SK-N-SH (cell line): ENCODE measurements around the gene PLPPR2. TPM values are rescaled to one million over a fixed set of nuclear protein-coding genes. Genes with fewer than 3 reads are reported as not detected.
"Not testable (repeated sequence)": the region's sequence is repeated elsewhere in the genome, so short reads cannot be mapped to it uniquely, and the experiment has no call there.

Experiments used
- CTCF ChIA-PET: fragments of 300-600, 350-600 bp; formaldehyde crosslinking; extraction: SDS; loops from one replicate; lab custom pipeline; 2021; lab: Yijun Ruan, JAX
- POLR2A ChIA-PET: fragments of 350-600 bp; sonication (Branson Sonifier 250); formaldehyde crosslinking; extraction: SDS; loops from one replicate; lab custom pipeline; 2020; ENCODE audit warnings: antibody characterized with exemption, inconsistent platforms; lab: Yijun Ruan, JAX
- DNase-seq: peaks from one replicate; pipeline ENCODE4 v3.0.0; 2012
- H2AFZ ChIP-seq: fragments of 200-600 bp; sonication (generic); 2 replicates; pipeline ENCODE4 v1.8.1; 2016; ENCODE audit warnings: antibody characterized with exemption, mild to moderate bottlenecking, low read depth
- H3F3A ChIP-seq: fragments of 200-600 bp; sonication (generic); replicated peaks from 2 replicates; pipeline ENCODE3; 2016; ENCODE audit warnings: antibody characterized with exemption, mild to moderate bottlenecking; ENCODE audit not compliant: insufficient read depth
- H3K27ac ChIP-seq, 2 experiments: fragments of 200-500 bp in 1 of 2; fragments of 200-600 bp in 1 of 2; sonication (Bioruptor generic) in 1 of 2; sonication (generic), shearing (Covaris generic) in 1 of 2; 2 replicates each; pipeline versions ENCODE4 v1.5.1 to v1.6.1; 2014 to 2016; ENCODE audit warnings: low read depth in 2 of 2, inconsistent platforms in 1 of 2, low read length in 1 of 2, mild to moderate bottlenecking in 1 of 2, mixed read lengths in 1 of 2
- H3K27me3 ChIP-seq: fragments of 200-600 bp; sonication (generic), shearing (Covaris generic); 2 replicates; pipeline ENCODE4 v1.6.1; 2016; ENCODE audit warnings: mixed run types; ENCODE audit not compliant: insufficient read depth
- H3K36me3 ChIP-seq, 2 experiments: fragments of 200-500 bp in 1 of 2; fragments of 200-600 bp in 1 of 2; sonication (Bioruptor generic) in 1 of 2; sonication (generic) in 1 of 2; replicated peaks in 1 of 2; 2 replicates each; pipeline versions ENCODE3 to v1.5.1; 2014 to 2016; ENCODE audit warnings: low read length in 1 of 2, mild to moderate bottlenecking in 1 of 2; ENCODE audit not compliant: insufficient read depth in 2 of 2, control insufficient read depth in 1 of 2
- H3K4me1 ChIP-seq, 2 experiments: fragments of 200-500 bp in 1 of 2; fragments of 200-600 bp in 1 of 2; sonication (Bioruptor generic) in 1 of 2; sonication (generic), shearing (Covaris generic) in 1 of 2; 2 replicates each; pipeline versions ENCODE4 v1.5.1 to v1.6.1; 2014 to 2016; ENCODE audit warnings: low read depth in 1 of 2, low read length in 1 of 2, mixed run types in 1 of 2; ENCODE audit not compliant: insufficient read depth in 2 of 2, control insufficient read depth in 1 of 2
- H3K4me2 ChIP-seq: fragments of 200-600 bp; sonication (generic), shearing (Covaris generic); 2 replicates; pipeline ENCODE4 v1.6.1; 2017; ENCODE audit warnings: mixed run types
- H3K4me3 ChIP-seq, 2 experiments: fragments of 200-500 bp in 1 of 2; fragments of 200-600 bp in 1 of 2; sonication (Bioruptor generic) in 1 of 2; sonication (generic), shearing (Covaris generic) in 1 of 2; 2 replicates each; pipeline versions ENCODE4 v1.5.1 to v1.8.1; 2014 to 2016; ENCODE audit warnings: low read depth in 2 of 2, inconsistent platforms in 1 of 2, low read length in 1 of 2, mild to moderate bottlenecking in 1 of 2, mixed read lengths in 1 of 2, moderate library complexity in 1 of 2
- H3K79me2 ChIP-seq: fragments of 200-600 bp; sonication (generic); 2 replicates; pipeline ENCODE4 v1.8.1; 2017; ENCODE audit warnings: mild to moderate bottlenecking; ENCODE audit not compliant: insufficient read depth
- H3K9ac ChIP-seq: fragments of 200-600 bp; sonication (generic); 2 replicates; pipeline ENCODE4 v1.6.1; 2017; ENCODE audit warnings: mixed run types
- H3K9me2 ChIP-seq: fragments of 200-600 bp; sonication (generic); 2 replicates; pipeline ENCODE4 v1.6.1; 2017; ENCODE audit warnings: mixed run types
- H3K9me3 ChIP-seq: fragments of 200-600 bp; sonication (generic); 2 replicates; pipeline ENCODE4 v1.6.1; 2017; ENCODE audit warnings: mixed run types, mild to moderate bottlenecking, moderate library complexity
- H4K20me1 ChIP-seq: fragments of 200-600 bp; sonication (generic); 2 replicates; pipeline ENCODE4 v1.6.1; 2017; ENCODE audit warnings: mild to moderate bottlenecking, mixed run types; ENCODE audit not compliant: insufficient read depth
- ELF1 ChIP-seq: IDR thresholded peaks from 2 replicates; pipeline ENCODE4 v1.4.0; 2012
- EZH2phosphoT487 ChIP-seq: fragments of 200-600 bp; sonication (generic); IDR thresholded peaks from 2 replicates; pipeline ENCODE4 v1.6.1; 2017; ENCODE audit warnings: low read depth, mixed run types, mild to moderate bottlenecking, antibody characterized with exemption, moderate library complexity, borderline replicate concordance
- MEF2A ChIP-seq: IDR thresholded peaks from 2 replicates; pipeline ENCODE4 v1.4.0; 2012; ENCODE audit warnings: low read depth, borderline replicate concordance
- RCOR1 ChIP-seq: fragments of 150-350 bp; IDR thresholded peaks from 2 replicates; pipeline ENCODE4 v1.6.1; 2017; ENCODE audit warnings: antibody characterized with exemption, low read length
- SMC3 ChIP-seq: IDR thresholded peaks from 2 replicates; pipeline ENCODE4 v1.6.1; 2012; ENCODE audit warnings: low read depth, low read length, improper control_type of control experiment
- WGBS: methylation state at CpG from one replicate; pipeline ENCODE4 v1.1.6; 2017; ENCODE audit warnings: low lambda C conversion rate; 5-methylcytosine and 5-hydroxymethylcytosine counted together
- polyA plus RNA-seq, 3 experiments: library from polyadenylated mRNA; depleted of rRNA; stranded (reverse); fragments of >200 nt; gene quantifications; 2 replicates each; pipeline ENCODE4 v1.2.3, GENCODE V29; 2012
- TF ChIP-seq, protein P1 (sequence below): IDR thresholded peaks from 2 replicates; pipeline ENCODE4 v1.6.1; 2012; ENCODE audit warnings: mild to moderate bottlenecking, low read depth, low read length, moderate library complexity
- TF ChIP-seq, protein P2 (sequence below): fragments of 150-350 bp; IDR thresholded peaks from 2 replicates; pipeline ENCODE4 v1.6.1; 2016; ENCODE audit warnings: mild to moderate bottlenecking, low read depth, low read length
- TF ChIP-seq, protein P3 (sequence below): IDR thresholded peaks from 2 replicates; pipeline ENCODE4 v1.4.0; 2012; ENCODE audit warnings: low read depth, borderline replicate concordance

PLPPR2 gene
- polyA plus RNA-seq, 1 of the 3 experiments (the other 2 are of a cell fraction), result 26.2 TPM

DNA sequence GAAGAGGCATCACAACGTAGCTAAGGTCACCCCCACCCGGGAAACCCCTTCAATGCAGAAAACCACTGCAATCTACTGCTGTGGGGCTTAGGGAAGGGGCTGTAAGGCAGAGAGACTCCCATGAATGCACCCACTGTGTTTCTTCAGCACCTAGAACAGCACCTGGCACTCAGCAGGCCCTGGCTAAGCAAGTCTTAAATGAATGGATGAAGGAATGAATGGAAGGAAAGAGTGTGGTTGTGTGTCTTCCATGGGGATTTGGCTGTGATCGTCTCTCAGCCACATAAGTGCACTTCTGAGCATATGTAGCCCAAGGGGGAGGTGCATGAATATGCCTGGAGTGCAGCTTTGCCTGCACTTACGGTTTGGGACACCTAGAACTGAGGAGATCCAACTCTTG, 6.1 kb upstream of the PLPPR2 start:
- H3K9me2 ChIP-seq, result no peaks in the 10 kb centered on the region
- 73% methylated on average over 4 of the region's 4 CpGs for WGBS
- POLR2A ChIA-PET, result no interaction called here

DNA sequence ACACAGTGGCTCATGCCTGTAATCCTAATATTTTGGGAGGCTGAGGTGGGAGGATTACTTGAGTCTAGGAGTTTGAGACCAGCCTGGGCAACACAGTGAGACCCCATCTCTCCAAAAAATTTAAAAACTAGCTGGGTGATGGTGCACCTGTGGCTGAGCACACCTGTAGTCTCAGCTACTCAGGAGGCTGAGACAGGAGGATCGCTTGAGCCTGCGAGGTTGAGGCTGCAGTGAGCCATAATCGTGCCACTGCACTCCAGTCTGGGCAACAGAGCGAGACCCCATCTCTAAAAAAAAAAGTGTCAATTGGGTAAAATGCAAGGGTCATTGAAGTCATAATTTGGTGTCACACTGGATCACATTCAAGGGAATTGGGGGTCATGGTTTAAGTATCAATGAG, 1.1 kb upstream of the PLPPR2 start:
- H4K20me1 ChIP-seq, DNase-seq, H3K4me3 ChIP-seq, H3K9me3 ChIP-seq, H3F3A ChIP-seq, H3K79me2 ChIP-seq, H2AFZ ChIP-seq, H3K27ac ChIP-seq, H3K9me2 ChIP-seq, H3K9ac ChIP-seq, H3K36me3 ChIP-seq, POLR2A ChIA-PET, H3K4me2 ChIP-seq, H3K27me3 ChIP-seq: not testable (repeated sequence)
- CTCF ChIA-PET, result interaction anchor here (0.7 to 1.6 kb wide), 4 partner anchors 15 to 607 kb away, joined by 3 to 4 read pairs (median 3); partner anchors contain the start of gene ODAD3
- H3K4me1 ChIP-seq, result peaks cover 0 to 18% of the 10 kb centered on the region in 2 experiments; a peak in 1 of 4 replicates
- 94% methylated on average over 4 of the region's 4 CpGs for WGBS

More for the DNA sequence above, 6.1 kb upstream of the PLPPR2 start:
- H3K4me1 ChIP-seq, result peaks cover 10 to 13% of the 10 kb centered on the region in 2 experiments; a peak in 2 of 4 replicates
- no peak for DNase-seq
- TF ChIP-seq, protein P1, sequence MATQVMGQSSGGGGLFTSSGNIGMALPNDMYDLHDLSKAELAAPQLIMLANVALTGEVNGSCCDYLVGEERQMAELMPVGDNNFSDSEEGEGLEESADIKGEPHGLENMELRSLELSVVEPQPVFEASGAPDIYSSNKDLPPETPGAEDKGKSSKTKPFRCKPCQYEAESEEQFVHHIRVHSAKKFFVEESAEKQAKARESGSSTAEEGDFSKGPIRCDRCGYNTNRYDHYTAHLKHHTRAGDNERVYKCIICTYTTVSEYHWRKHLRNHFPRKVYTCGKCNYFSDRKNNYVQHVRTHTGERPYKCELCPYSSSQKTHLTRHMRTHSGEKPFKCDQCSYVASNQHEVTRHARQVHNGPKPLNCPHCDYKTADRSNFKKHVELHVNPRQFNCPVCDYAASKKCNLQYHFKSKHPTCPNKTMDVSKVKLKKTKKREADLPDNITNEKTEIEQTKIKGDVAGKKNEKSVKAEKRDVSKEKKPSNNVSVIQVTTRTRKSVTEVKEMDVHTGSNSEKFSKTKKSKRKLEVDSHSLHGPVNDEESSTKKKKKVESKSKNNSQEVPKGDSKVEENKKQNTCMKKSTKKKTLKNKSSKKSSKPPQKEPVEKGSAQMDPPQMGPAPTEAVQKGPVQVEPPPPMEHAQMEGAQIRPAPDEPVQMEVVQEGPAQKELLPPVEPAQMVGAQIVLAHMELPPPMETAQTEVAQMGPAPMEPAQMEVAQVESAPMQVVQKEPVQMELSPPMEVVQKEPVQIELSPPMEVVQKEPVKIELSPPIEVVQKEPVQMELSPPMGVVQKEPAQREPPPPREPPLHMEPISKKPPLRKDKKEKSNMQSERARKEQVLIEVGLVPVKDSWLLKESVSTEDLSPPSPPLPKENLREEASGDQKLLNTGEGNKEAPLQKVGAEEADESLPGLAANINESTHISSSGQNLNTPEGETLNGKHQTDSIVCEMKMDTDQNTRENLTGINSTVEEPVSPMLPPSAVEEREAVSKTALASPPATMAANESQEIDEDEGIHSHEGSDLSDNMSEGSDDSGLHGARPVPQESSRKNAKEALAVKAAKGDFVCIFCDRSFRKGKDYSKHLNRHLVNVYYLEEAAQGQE, result peak; percentile 72; the same call in 1 of the 2 replicates
- no peak for TF ChIP-seq MEF2A
- CTCF ChIA-PET, result interaction anchor here (1.5 kb wide), 1 partner anchor 55 kb away, joined by 6 read pairs; no protein-coding TSS in a partner anchor
- no peak overlapping the region for H3K27ac ChIP-seq
- no peak overlapping the region for H3K9ac ChIP-seq
- no peak overlapping the region for H2AFZ ChIP-seq
- no peaks in the 10 kb centered on the region for H3K36me3 ChIP-seq
- no peaks in the 10 kb centered on the region for H3K79me2 ChIP-seq
- H3F3A ChIP-seq, result peaks cover 13% of the 10 kb centered on the region
- H3K27me3 ChIP-seq, result no peaks in the 10 kb centered on the region
- no peak overlapping the region for H3K4me2 ChIP-seq
- no peaks in the 10 kb centered on the region for H3K9me3 ChIP-seq
- H4K20me1 ChIP-seq, result peaks cover under 1% of the 10 kb centered on the region; the same call in 1 of the 2 replicates
- no peak overlapping the region for H3K4me3 ChIP-seq

DNA sequence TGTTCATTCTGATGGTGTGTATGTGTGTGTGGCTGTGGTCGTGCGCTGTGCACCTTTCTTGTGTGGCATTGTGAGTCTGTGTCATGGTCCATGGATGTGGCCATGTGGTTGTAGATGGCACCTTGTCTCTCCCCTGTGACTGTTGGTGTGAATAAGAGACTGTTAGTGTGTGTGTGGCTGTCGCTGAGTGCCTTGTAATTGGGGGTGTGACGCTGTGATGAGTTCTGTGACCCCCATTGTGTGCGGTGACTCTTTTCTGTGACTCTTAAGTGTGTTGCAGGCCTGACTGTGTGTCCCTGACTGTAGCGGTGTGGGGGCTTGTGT, 804 bp downstream of the PLPPR2 start:
- H3K9me3 ChIP-seq, result no peaks in the 10 kb centered on the region
- 91% methylated on average over 4 of the region's 6 CpGs for WGBS
- peak overlapping the region; percentile 48 to 70 for H3K4me3 ChIP-seq
- no peaks in the 10 kb centered on the region for H4K20me1 ChIP-seq
- no peak for DNase-seq
- H3K36me3 ChIP-seq, result no peaks in the 10 kb centered on the region
- H3K9ac ChIP-seq, result peak overlapping the region; percentile 63; the same call in 1 of the 2 replicates
- no peaks in the 10 kb centered on the region for H3K27me3 ChIP-seq
- no peak for TF ChIP-seq EZH2phosphoT487
- no peak for TF ChIP-seq SMC3
- no peak for TF ChIP-seq RCOR1
- TF ChIP-seq, protein P2, sequence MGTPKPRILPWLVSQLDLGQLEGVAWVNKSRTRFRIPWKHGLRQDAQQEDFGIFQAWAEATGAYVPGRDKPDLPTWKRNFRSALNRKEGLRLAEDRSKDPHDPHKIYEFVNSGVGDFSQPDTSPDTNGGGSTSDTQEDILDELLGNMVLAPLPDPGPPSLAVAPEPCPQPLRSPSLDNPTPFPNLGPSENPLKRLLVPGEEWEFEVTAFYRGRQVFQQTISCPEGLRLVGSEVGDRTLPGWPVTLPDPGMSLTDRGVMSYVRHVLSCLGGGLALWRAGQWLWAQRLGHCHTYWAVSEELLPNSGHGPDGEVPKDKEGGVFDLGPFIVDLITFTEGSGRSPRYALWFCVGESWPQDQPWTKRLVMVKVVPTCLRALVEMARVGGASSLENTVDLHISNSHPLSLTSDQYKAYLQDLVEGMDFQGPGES, result no peak
- TF ChIP-seq, protein P3, sequence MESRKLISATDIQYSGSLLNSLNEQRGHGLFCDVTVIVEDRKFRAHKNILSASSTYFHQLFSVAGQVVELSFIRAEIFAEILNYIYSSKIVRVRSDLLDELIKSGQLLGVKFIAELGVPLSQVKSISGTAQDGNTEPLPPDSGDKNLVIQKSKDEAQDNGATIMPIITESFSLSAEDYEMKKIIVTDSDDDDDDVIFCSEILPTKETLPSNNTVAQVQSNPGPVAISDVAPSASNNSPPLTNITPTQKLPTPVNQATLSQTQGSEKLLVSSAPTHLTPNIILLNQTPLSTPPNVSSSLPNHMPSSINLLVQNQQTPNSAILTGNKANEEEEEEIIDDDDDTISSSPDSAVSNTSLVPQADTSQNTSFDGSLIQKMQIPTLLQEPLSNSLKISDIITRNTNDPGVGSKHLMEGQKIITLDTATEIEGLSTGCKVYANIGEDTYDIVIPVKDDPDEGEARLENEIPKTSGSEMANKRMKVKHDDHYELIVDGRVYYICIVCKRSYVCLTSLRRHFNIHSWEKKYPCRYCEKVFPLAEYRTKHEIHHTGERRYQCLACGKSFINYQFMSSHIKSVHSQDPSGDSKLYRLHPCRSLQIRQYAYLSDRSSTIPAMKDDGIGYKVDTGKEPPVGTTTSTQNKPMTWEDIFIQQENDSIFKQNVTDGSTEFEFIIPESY, result no peak
- TF ChIP-seq ELF1, result no peak
- TF ChIP-seq, all 33 proteins: peak for 0
- Histone ChIP-seq H3K4me2 (peak overlapping the region; percentile 96), H3K27ac (no peak overlapping the region), H3F3A (no peaks in the 10 kb centered on the region), H3K4me1 (peaks cover 0 to 18% of the 10 kb centered on the region in 2 experiments; a peak in 1 of 4 replicates), H2AFZ (no peak overlapping the region), H3K9me2 (no peaks in the 10 kb centered on the region), H3K79me2 (peaks cover 5% of the 10 kb centered on the region)
- ChIA-PET CTCF (no interaction called here), POLR2A (no interaction called here)
